NB4 (cell line): ENCODE measurements around the gene LGALS12.
"Not testable (repeated sequence)": the region's sequence is repeated elsewhere in the genome, so short reads cannot be mapped to it uniquely, and the experiment has no call there.

Source experiments
- DNase-seq: peaks from one replicate; pipeline ENCODE4 v3.0.0; 2010; ENCODE audit warnings: low read depth
- H3K4me3 ChIP-seq: one replicate; pipeline ENCODE4 v1.5.1; 2011; ENCODE audit warnings: mild to moderate bottlenecking, low read depth, low read length, moderate library complexity
- CTCF ChIP-seq: IDR thresholded peaks from one replicate; pipeline ENCODE4 v1.5.1; 2012; ENCODE audit warnings: low read depth, low read length
- MYC ChIP-seq: IDR thresholded peaks from 2 replicates; pipeline ENCODE4 v1.6.1; 2011; ENCODE audit warnings: low read depth, low read length
- POLR2A ChIP-seq: IDR thresholded peaks from 2 replicates; pipeline ENCODE4 v1.6.1; 2011; ENCODE audit warnings: mild to moderate bottlenecking; ENCODE audit not compliant: insufficient read length; ENCODE audit errors: extremely low read depth
- TF ChIP-seq, protein P1 (sequence below): IDR thresholded peaks from 2 replicates; pipeline ENCODE4 v1.6.1; 2011; ENCODE audit warnings: low read depth, low read length

Gene LGALS12

DNA sequence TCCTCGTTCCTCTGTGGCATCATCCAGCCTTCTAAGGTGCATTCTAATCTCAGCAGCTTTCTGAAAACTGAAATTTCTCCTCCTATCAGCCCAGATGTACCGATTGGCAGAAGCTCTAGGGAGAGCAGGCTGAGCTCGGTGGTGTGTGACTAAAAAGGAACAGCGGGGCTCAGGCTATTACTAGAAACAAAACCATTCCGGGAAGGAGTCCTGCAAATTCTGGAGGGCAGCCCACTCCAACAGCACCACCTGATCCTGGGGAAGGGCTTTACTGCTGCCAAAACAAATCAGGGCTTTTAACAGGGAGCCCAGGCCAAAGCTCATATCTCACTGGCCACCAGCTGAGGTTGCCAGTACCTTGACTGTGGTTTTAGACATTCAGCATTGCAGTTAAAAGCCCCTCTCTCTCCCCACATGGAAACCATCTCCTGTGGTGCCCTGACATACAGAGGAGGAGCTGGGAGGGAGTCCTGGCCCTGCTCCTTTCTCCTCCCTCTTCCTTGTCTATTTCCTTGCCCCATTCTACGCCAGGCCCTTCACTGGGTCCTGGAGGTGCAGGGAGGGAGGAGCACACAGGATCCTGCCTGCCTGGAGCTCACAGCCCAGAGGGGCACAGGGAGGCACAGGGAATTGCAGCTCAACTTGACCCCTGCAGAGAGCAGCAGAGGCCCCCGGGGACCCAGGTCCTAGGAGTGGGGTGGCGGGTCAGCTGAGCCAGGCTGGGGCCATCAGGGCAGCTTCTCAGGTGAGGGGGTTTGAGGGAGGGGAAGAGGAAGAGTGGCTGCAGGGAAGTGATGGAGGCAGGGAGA, 31.6 kb downstream of the LGALS12 start:
- no peak overlapping the region for H3K4me3 ChIP-seq
- no peak for TF ChIP-seq POLR2A
- TF ChIP-seq MYC = no peak
- no peak for TF ChIP-seq CTCF
- TF ChIP-seq, protein P1, sequence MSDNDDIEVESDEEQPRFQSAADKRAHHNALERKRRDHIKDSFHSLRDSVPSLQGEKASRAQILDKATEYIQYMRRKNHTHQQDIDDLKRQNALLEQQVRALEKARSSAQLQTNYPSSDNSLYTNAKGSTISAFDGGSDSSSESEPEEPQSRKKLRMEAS = no peak
- DNase-seq = no peak

GRCh38 chr11:63542506-63542905, 36.6 kb downstream of the LGALS12 start:
- H3K4me3 ChIP-seq, DNase-seq: not testable (repeated sequence)

DNA sequence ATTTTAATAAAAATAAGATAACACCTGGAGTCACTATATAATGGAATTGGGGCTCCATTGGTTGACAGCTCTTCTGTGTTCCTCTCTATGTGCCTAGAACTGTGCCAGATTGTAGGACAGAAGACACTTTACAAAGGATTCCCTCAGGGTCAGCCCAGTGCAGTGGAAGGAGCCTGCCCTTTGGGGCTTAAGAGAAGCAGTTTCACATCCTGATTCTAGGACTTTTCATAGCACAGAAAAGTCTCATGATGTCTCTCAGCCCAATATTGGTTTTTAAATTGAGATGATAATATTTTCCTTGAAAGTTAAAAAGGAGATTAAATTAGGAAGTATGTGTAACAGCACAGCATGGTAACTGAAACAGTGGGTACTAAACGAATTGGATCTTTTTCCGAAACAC, 37.8 kb downstream of the LGALS12 start:
- no peak overlapping the region for H3K4me3 ChIP-seq
- DNase-seq = no peak
- TF ChIP-seq MYC (no peak), POLR2A (no peak)
- TF ChIP-seq, protein P1 = no peak

DNA sequence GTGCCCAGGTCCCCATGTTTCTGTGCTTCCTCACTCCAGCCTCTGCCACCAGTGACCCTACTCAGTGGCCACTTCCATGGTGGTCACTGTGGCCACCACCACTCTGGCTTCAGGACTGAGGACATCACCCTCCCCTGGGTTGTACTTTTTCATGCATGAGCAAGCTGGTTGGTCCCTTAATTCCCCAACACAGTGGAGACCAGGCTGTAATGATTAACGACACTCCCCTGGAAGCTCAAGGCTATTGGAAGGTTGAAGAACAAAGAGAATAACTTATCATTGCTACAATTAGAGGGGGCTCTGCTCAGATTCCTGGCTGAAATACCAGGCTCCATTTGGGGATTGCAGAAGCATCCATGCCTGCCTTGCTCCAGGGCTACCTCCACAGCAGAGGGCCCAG, 41.2 kb downstream of the LGALS12 start:
- TF ChIP-seq MYC = no peak
- no peak for TF ChIP-seq CTCF
- TF ChIP-seq, protein P1 = no peak
- TF ChIP-seq POLR2A = no peak
- no peak for DNase-seq
- H3K4me3 ChIP-seq = no peak overlapping the region

- DNase-seq = no peak
- TF ChIP-seq MYC = no peak
- TF ChIP-seq POLR2A = no peak
- TF ChIP-seq, protein P1 = no peak
- TF ChIP-seq CTCF = no peak
- no peak overlapping the region for H3K4me3 ChIP-seq
Measured at GRCh38 chr11:63548178-63548577, 42.3 kb downstream of the LGALS12 start.

- no peak for DNase-seq
- TF ChIP-seq MYC (no peak), CTCF (no peak), POLR2A (no peak)
- TF ChIP-seq, protein P1 = no peak
- H3K4me3 ChIP-seq = no peak overlapping the region
Measured at GRCh38 chr11:63549411-63549810, 43.5 kb downstream of the LGALS12 start.

DNA sequence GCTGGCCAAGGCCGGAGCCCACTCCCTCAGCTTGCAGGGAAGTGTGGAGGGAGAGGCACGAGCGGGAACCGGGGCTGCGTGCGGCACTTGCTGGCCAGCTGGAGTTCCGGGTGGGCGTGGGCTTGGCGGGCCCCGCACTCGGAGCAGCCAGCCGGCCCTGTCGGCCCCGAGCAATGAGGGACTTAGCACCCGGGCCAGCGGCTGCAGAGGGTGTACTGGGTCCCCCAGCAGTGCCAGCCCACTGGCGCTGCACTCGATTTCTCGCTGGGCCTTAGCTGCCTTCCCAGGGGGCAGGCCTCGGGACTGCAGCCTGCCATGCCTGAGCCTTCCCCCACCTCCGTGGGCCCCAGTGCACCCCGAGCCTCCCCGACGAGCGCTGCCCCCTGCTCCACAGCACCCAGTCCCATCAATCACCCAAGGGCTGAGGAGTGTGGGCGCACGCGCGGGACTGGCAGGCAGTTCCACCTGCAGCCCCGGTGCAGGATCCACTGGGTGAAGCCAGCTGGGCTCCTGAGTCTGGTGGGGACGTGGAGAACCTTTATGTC, 44.3 kb downstream of the LGALS12 start:
- not testable (repeated sequence) for DNase-seq, H3K4me3 ChIP-seq
